H9 (cell line): Measurements from ENCODE around the gene MOCOS. TPM values are rescaled to one million over a fixed set of nuclear protein-coding genes. Genes with fewer than 3 reads are reported as not detected.

Experiments
- DNase-seq: peaks from one replicate; pipeline ENCODE4 v3.0.0-alpha.2; 2017
- H2AFZ ChIP-seq: one replicate; pipeline ENCODE4 v1.6.1; 2013; ENCODE audit warnings: mild to moderate bottlenecking, low read length, control low read depth, moderate library complexity
- H2AK5ac ChIP-seq: 2 replicates; pipeline ENCODE4 v1.6.1; 2013; ENCODE audit warnings: low read length, control low read depth, mixed read lengths; ENCODE audit not compliant: insufficient read length
- H2BK120ac ChIP-seq: one replicate; pipeline ENCODE4 v1.6.1; 2013; ENCODE audit warnings: low read depth, mild to moderate bottlenecking, low read length, control low read depth, inconsistent platforms; ENCODE audit not compliant: poor library complexity, severe bottlenecking
- H2BK12ac ChIP-seq: 2 replicates; pipeline ENCODE4 v1.6.1; 2013; ENCODE audit warnings: low read length, control low read depth, mixed read lengths, low read depth; ENCODE audit not compliant: insufficient read length
- H2BK15ac ChIP-seq: 2 replicates; pipeline ENCODE4 v1.6.1; 2013; ENCODE audit warnings: low read depth, low read length, control low read depth
- H2BK20ac ChIP-seq: one replicate; pipeline ENCODE4 v1.6.1; 2013; ENCODE audit warnings: low read depth, mild to moderate bottlenecking, low read length, control low read depth, inconsistent platforms; ENCODE audit not compliant: poor library complexity, severe bottlenecking
- H2BK5ac ChIP-seq: 2 replicates; pipeline ENCODE4 v1.6.1; 2013; ENCODE audit warnings: low read length, control low read depth, mixed read lengths; ENCODE audit not compliant: insufficient read length
- H3K14ac ChIP-seq: 2 replicates; pipeline ENCODE4 v1.6.1; 2013; ENCODE audit warnings: low read length, control low read depth; ENCODE audit not compliant: insufficient read depth
- H3K18ac ChIP-seq: 2 replicates; pipeline ENCODE4 v1.6.1; 2013; ENCODE audit warnings: low read depth, mild to moderate bottlenecking, mixed read lengths, low read length, control low read depth; ENCODE audit not compliant: insufficient read length
- H3K23ac ChIP-seq: 2 replicates; pipeline ENCODE4 v1.6.1; 2013; ENCODE audit warnings: low read length, control low read depth, mixed read lengths, low read depth; ENCODE audit not compliant: insufficient read length
- H3K23me2 ChIP-seq: 2 replicates; pipeline ENCODE4 v1.6.1; 2013; ENCODE audit warnings: low read depth, mild to moderate bottlenecking, mixed read lengths, low read length, control low read depth; ENCODE audit not compliant: insufficient read length, poor library complexity, severe bottlenecking
- H3K27ac ChIP-seq: 2 replicates; pipeline ENCODE4 v1.5.1; 2013; ENCODE audit warnings: low read length, control low read depth, mixed read lengths, low read depth; ENCODE audit not compliant: insufficient read length
- H3K27me3 ChIP-seq: 2 replicates; pipeline ENCODE4 v1.6.1; 2013; ENCODE audit warnings: low read length, control low read depth, inconsistent platforms; ENCODE audit not compliant: insufficient read depth
- H3K4ac ChIP-seq: 2 replicates; pipeline ENCODE4 v1.6.1; 2013; ENCODE audit warnings: low read depth, mild to moderate bottlenecking, control low read depth, inconsistent platforms, low read length, moderate library complexity
- H3K4me1 ChIP-seq: 2 replicates; pipeline ENCODE4 v1.6.1; 2013; ENCODE audit warnings: low read length, control low read depth, inconsistent platforms; ENCODE audit not compliant: insufficient read depth
- H3K4me2 ChIP-seq: 2 replicates; pipeline ENCODE4 v1.6.1; 2013; ENCODE audit warnings: low read length, control low read depth, mixed read lengths; ENCODE audit not compliant: insufficient read length, insufficient read depth
- H3K56ac ChIP-seq: 2 replicates; pipeline ENCODE4 v1.6.1; 2013; ENCODE audit warnings: low read depth, mild to moderate bottlenecking, mixed read lengths, low read length, control low read depth; ENCODE audit not compliant: insufficient read length
- H3K79me1 ChIP-seq: 2 replicates; pipeline ENCODE4 v1.6.1; 2013; ENCODE audit warnings: low read depth, mild to moderate bottlenecking, moderate library complexity, low read length, control low read depth, inconsistent platforms; ENCODE audit not compliant: insufficient read depth, poor library complexity, severe bottlenecking
- H3K79me2 ChIP-seq: 2 replicates; pipeline ENCODE4 v1.6.1; 2013; ENCODE audit warnings: low read length, control low read depth, inconsistent platforms; ENCODE audit not compliant: insufficient read depth
- H3K9ac ChIP-seq: 2 replicates; pipeline ENCODE4 v1.6.1; 2013; ENCODE audit warnings: low read length, control low read depth, mixed read lengths; ENCODE audit not compliant: insufficient read length; ENCODE audit errors: extremely low read depth
- H3K9me3 ChIP-seq: one replicate; pipeline ENCODE4 v1.6.1; 2013; ENCODE audit warnings: low read depth, low read length, inconsistent platforms; ENCODE audit not compliant: control insufficient read depth
- H3T11ph ChIP-seq: one replicate; pipeline ENCODE4 v1.6.1; 2013; ENCODE audit warnings: mild to moderate bottlenecking, low read length, control low read depth, inconsistent platforms
- H4K20me1 ChIP-seq: one replicate; pipeline ENCODE4 v1.6.1; 2013; ENCODE audit not compliant: control insufficient read depth, insufficient read length, insufficient read depth
- H4K5ac ChIP-seq: 2 replicates; pipeline ENCODE4 v1.6.1; 2013; ENCODE audit warnings: low read depth, mild to moderate bottlenecking, mixed read lengths, low read length, control low read depth; ENCODE audit not compliant: insufficient read length
- H4K8ac ChIP-seq: replicated peaks from 2 replicates; pipeline ENCODE4 v1.6.1; 2013; ENCODE audit warnings: low read length, control low read depth, mixed read lengths, low read depth; ENCODE audit not compliant: insufficient read length
- H4K91ac ChIP-seq: 2 replicates; pipeline ENCODE4 v1.6.1; 2013; ENCODE audit warnings: low read depth, mild to moderate bottlenecking, moderate library complexity, mixed read lengths, low read length, control low read depth; ENCODE audit not compliant: insufficient read length
- H3K27ac Mint-ChIP-seq, 3 experiments: 2 replicates in 2 of 3; 3 replicates in 1 of 3; pipeline ENCODE4 v1.8.0; 2020 to 2021; ENCODE audit warnings: mixed read lengths in 3 of 3, mild to moderate bottlenecking in 1 of 3, moderate library complexity in 1 of 3
- H3K27me3 Mint-ChIP-seq: 2 replicates; pipeline ENCODE4 v1.8.0; 2021; ENCODE audit warnings: low read depth, mild to moderate bottlenecking, moderate library complexity, mixed read lengths
- H3K36me3 Mint-ChIP-seq, 3 experiments: 2 replicates in 2 of 3; 3 replicates in 1 of 3; pipeline ENCODE4 v1.8.0; 2020 to 2021; ENCODE audit warnings: low read depth in 3 of 3, mixed read lengths in 3 of 3; ENCODE audit not compliant: insufficient read depth in 1 of 3
- H3K4me1 Mint-ChIP-seq, 2 experiments: 2 replicates each; pipeline ENCODE4 v1.8.0; 2020; ENCODE audit warnings: mixed read lengths in 2 of 2
- H3K4me3 Mint-ChIP-seq, 2 experiments: 2 replicates in 1 of 2; 3 replicates in 1 of 2; pipeline ENCODE4 v1.8.0; 2020 to 2021; ENCODE audit warnings: mild to moderate bottlenecking in 2 of 2, mixed read lengths in 2 of 2, moderate library complexity in 1 of 2
- H3K9me3 Mint-ChIP-seq, 2 experiments: 2 replicates in 1 of 2; 3 replicates in 1 of 2; pipeline ENCODE4 v1.8.0; 2020; ENCODE audit warnings: mild to moderate bottlenecking in 2 of 2, mixed read lengths in 2 of 2, moderate library complexity in 1 of 2
- CTCF ChIP-seq: fragments of 200-600 bp; sonication (generic); conservative IDR thresholded peaks from 3 replicates; pipeline ENCODE4 v1.8.0; 2021; ENCODE audit warnings: antibody characterized with exemption, mild to moderate bottlenecking
- WGBS: extraction: QIAGEN DNeasy Blood & Tissue Kit; methylation state at CpG from one replicate; pipeline ENCODE4 v1.1.7; 2013; ENCODE audit warnings: missing lambda C conversion rate, low lambda C conversion rate, mixed read lengths; ENCODE audit not compliant: insufficient read length; ENCODE audit errors: extremely low coverage; 5-methylcytosine and 5-hydroxymethylcytosine counted together
- total RNA-seq: library from RNA; stranded (reverse); gene quantifications from 2 replicates; pipeline ENCODE4 v1.2.1, GENCODE V29; 2021

MOCOS gene
- total RNA-seq, 1 experiment from 2014 or later: 6.0 TPM

DNA sequence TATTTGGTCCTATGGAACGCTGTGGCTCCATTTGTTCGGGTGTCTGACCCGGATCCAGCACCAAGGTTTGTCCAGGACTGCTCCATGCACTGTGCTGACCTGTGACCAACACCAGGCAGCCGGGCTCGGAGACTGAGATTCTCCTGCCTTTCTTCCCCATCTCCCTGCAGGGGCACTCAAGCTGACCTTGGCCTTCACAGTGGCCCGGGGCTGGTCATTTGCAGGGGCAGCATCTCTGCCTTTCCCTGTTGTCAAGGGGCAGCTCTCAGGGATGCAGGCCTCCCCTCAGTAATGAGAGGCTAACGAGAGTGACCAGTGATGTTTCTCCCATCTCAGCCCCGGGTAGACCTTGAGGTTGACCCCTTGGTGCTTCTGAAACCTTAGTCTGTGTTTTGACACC is 27.5 kb downstream of the MOCOS start:
- Histone ChIP-seq H4K5ac (no peak overlapping the region), H2BK15ac (no peak overlapping the region), H3K14ac (no peak overlapping the region), H2BK120ac (no peak overlapping the region), H3K23ac (no peak overlapping the region), H2BK20ac (no peak overlapping the region), H3K27ac (no peak overlapping the region), H4K91ac (no peak overlapping the region), H3K18ac (no peak overlapping the region), H3K4me2 (no peak overlapping the region), H3K56ac (no peak overlapping the region), H3T11ph (no peak overlapping the region), H3K79me1 (no peaks in the 10 kb centered on the region), H3K4me1 (no peaks in the 10 kb centered on the region), H3K79me2 (no peaks in the 10 kb centered on the region), H2AFZ (no peak overlapping the region), H2AK5ac (no peak overlapping the region), H4K20me1 (no peaks in the 10 kb centered on the region), H4K8ac (no peak overlapping the region), H3K9ac (no peak overlapping the region), H2BK5ac (no peak overlapping the region), H3K27me3 (no peaks in the 10 kb centered on the region), H3K4ac (no peak overlapping the region), H2BK12ac (no peak overlapping the region), H3K9me3 (no peaks in the 10 kb centered on the region), H3K23me2 (no peaks in the 10 kb centered on the region)
- no peak for DNase-seq
- H3K9me3 Mint-ChIP-seq: no peaks in the 10 kb centered on the region; a peak in 1 of 5 replicates
- no peaks in the 10 kb centered on the region for H3K27me3 Mint-ChIP-seq
- peaks cover 0 to 7% (median 7%) of the 10 kb centered on the region in 3 experiments; a peak in 4 of 7 replicates for H3K36me3 Mint-ChIP-seq
- no peak overlapping the region for H3K4me3 Mint-ChIP-seq
- no peak for TF ChIP-seq CTCF
- no CpG with 5 or more reads among the region's 8 CpGs for WGBS
- H3K4me1 Mint-ChIP-seq: no peaks in the 10 kb centered on the region
- no peak overlapping the region for H3K27ac Mint-ChIP-seq
